CD8-positive, alpha-beta memory T cell (primary cell): ENCODE measurements around the gene RBMX2. TPM values are rescaled to one million over a fixed set of nuclear protein-coding genes. Genes with fewer than 3 reads are reported as not detected.

Source experiments
- polyA plus RNA-seq: library from polyadenylated mRNA; unstranded; fragments of 300-500 nt; fragmentation: Illumina TruSeq; gene quantifications from one replicate; pipeline ENCODE4 v1.2.3, GENCODE V29; 2021
- total RNA-seq, 2 experiments: library from RNA; stranded (reverse); gene quantifications; one replicate each; pipeline ENCODE4 v1.2.3, GENCODE V29; 2021

The RBMX2 gene
- total and polyA plus RNA-seq, 3 experiments from 2014 or later, result 25.7 to 29.8 (median 29.2) TPM

Other genes starting within 250 kb of the RBMX2 start
- 10 to 100 TPM; 57.7 to 58.2 TPM for gene AIFM1, start 236.1 kb upstream of the RBMX2 start, total RNA-seq
- gene AIFM1, start 236.1 kb upstream of the RBMX2 start, polyA plus RNA-seq, result 34.8 TPM
- gene RAB33A, start 230.0 kb upstream of the RBMX2 start, total RNA-seq, result 10 to 100 TPM in 1 of 2 experiments, 1 to 10 TPM in 1; 9.0 to 10.6 TPM
- gene RAB33A, start 230.0 kb upstream of the RBMX2 start, polyA plus RNA-seq, result 11.0 TPM
- 1 to 10 TPM; 7.1 to 7.6 TPM for gene ZNF280C, start 133.1 kb upstream of the RBMX2 start, total RNA-seq
- 2.2 TPM for gene ZNF280C, start 133.1 kb upstream of the RBMX2 start, polyA plus RNA-seq
- 10 to 100 TPM; 14.1 to 15.5 TPM for gene SLC25A14, start 62.1 kb upstream of the RBMX2 start, total RNA-seq
- gene SLC25A14, start 62.1 kb upstream of the RBMX2 start, polyA plus RNA-seq, result 9.5 TPM
- gene GPR119, start 16.3 kb upstream of the RBMX2 start, total RNA-seq, result not detected
- gene GPR119, start 16.3 kb upstream of the RBMX2 start, polyA plus RNA-seq, result not detected